OCI-LY1 (cell line): ENCODE data around the gene LAMA4.

Experiments
- H2AFZ ChIP-seq: fragments of 200-600 bp; sonication (generic), shearing (Covaris generic); 2 replicates; pipeline ENCODE4 v1.6.0; 2014; ENCODE audit warnings: antibody characterized with exemption, mild to moderate bottlenecking, low read length
- H3F3A ChIP-seq: fragments of 200-600 bp; sonication (generic), shearing (Covaris generic); 2 replicates; pipeline ENCODE4 v1.6.0; 2014; ENCODE audit warnings: mild to moderate bottlenecking, antibody characterized with exemption, low read length, moderate library complexity; ENCODE audit not compliant: insufficient read depth
- H3K27ac ChIP-seq: fragments of 200-600 bp; sonication (generic); 2 replicates; pipeline ENCODE4 v1.5.1; 2014; ENCODE audit warnings: low read length, mixed run types, mild to moderate bottlenecking, low read depth; ENCODE audit not compliant: poor library complexity, severe bottlenecking
- H3K27me3 ChIP-seq: fragments of 200-600 bp; sonication (generic); 2 replicates; pipeline ENCODE4 v1.6.0; 2014; ENCODE audit warnings: antibody characterized with exemption, mild to moderate bottlenecking, low read length, moderate library complexity; ENCODE audit not compliant: insufficient read depth
- H3K36me3 ChIP-seq: fragments of 200-600 bp; sonication (generic); 2 replicates; pipeline ENCODE4 v1.6.1; 2014; ENCODE audit warnings: mild to moderate bottlenecking, antibody characterized with exemption, low read length, moderate library complexity, mixed read lengths; ENCODE audit not compliant: insufficient read depth
- H3K4me1 ChIP-seq: fragments of 200-600 bp; sonication (generic); 2 replicates; pipeline ENCODE4 v1.5.1; 2014; ENCODE audit warnings: mild to moderate bottlenecking, low read length, moderate library complexity; ENCODE audit not compliant: insufficient read depth, severe bottlenecking
- H3K4me2 ChIP-seq: fragments of 200-600 bp; sonication (generic), shearing (Covaris generic); 2 replicates; pipeline ENCODE4 v1.6.1; 2014; ENCODE audit warnings: low read length
- H3K4me3 ChIP-seq: fragments of 200-600 bp; sonication (generic); 2 replicates; pipeline ENCODE4 v1.5.1; 2014; ENCODE audit warnings: low read length, low read depth, mild to moderate bottlenecking, mixed read lengths; ENCODE audit not compliant: poor library complexity, severe bottlenecking
- H3K79me2 ChIP-seq: fragments of 200-600 bp; shearing (Covaris generic); 2 replicates; pipeline ENCODE4 v1.6.1; 2016; ENCODE audit warnings: mixed run types, low read length, mixed read lengths; ENCODE audit not compliant: insufficient read depth
- H3K9ac ChIP-seq: fragments of 200-600 bp; sonication (generic), shearing (Covaris generic); 2 replicates; pipeline ENCODE4 v1.6.1; 2014; ENCODE audit warnings: mild to moderate bottlenecking, low read length, mixed read lengths
- H3K9me2 ChIP-seq: fragments of 200-600 bp; sonication (generic), shearing (Covaris generic); 2 replicates; pipeline ENCODE4 v1.6.1; 2014; ENCODE audit warnings: low read depth, mild to moderate bottlenecking, low read length, mixed read lengths
- H3K9me3 ChIP-seq: fragments of 200-600 bp; shearing (Covaris generic); 2 replicates; pipeline ENCODE4 v1.6.1; 2014; ENCODE audit warnings: low read length, mixed read lengths
- H4K20me1 ChIP-seq: fragments of 200-600 bp; sonication (generic), shearing (Covaris generic); 2 replicates; pipeline ENCODE4 v1.6.0; 2016; ENCODE audit warnings: mild to moderate bottlenecking, low read length; ENCODE audit not compliant: insufficient read depth
- EZH2 ChIP-seq: fragments of 200-600 bp; sonication (generic), shearing (Covaris generic); IDR thresholded peaks from 2 replicates; pipeline ENCODE4 v1.8.0; 2017; ENCODE audit warnings: borderline replicate concordance, mixed run types, mild to moderate bottlenecking, antibody characterized with exemption, low read length, moderate library complexity, mixed read lengths
- TF ChIP-seq, protein P1 (sequence below): fragments of 200-600 bp; sonication (generic), shearing (Covaris generic); IDR thresholded peaks from 2 replicates; pipeline ENCODE4 v1.5.1; 2017; ENCODE audit warnings: mild to moderate bottlenecking, antibody characterized with exemption, low read length, moderate library complexity, mixed read lengths

Gene LAMA4

DNA sequence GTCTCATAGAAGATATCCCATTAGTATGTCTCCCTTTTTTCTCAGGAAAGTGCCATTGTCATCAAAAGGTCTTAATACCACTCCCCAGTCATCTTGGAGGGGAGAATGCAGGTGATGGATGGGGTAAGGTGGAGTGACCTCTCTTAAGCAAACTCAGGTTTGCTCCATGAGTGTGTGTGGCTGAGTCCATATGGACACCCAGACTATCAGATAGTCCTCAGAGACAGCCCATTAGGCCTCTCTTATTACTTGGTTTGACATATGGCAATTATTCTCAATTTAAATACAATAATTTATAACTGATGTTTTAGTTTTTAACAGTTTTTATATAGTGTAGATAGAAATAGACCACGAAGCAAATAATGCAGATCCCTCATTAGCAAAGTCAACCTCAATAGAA is 23.2 kb downstream of the LAMA4 start:
- Histone ChIP-seq H3K4me2 (no peak overlapping the region), H4K20me1 (no peaks in the 10 kb centered on the region), H3K27ac (no peak overlapping the region), H3K36me3 (no peaks in the 10 kb centered on the region), H3K9me2 (no peaks in the 10 kb centered on the region), H3K9ac (no peak overlapping the region), H3K4me3 (no peak overlapping the region), H3K4me1 (no peaks in the 10 kb centered on the region), H3F3A (no peaks in the 10 kb centered on the region), H3K79me2 (no peaks in the 10 kb centered on the region), H2AFZ (no peak overlapping the region), H3K9me3 (no peaks in the 10 kb centered on the region), H3K27me3 (no peaks in the 10 kb centered on the region)
- TF ChIP-seq, protein P1, sequence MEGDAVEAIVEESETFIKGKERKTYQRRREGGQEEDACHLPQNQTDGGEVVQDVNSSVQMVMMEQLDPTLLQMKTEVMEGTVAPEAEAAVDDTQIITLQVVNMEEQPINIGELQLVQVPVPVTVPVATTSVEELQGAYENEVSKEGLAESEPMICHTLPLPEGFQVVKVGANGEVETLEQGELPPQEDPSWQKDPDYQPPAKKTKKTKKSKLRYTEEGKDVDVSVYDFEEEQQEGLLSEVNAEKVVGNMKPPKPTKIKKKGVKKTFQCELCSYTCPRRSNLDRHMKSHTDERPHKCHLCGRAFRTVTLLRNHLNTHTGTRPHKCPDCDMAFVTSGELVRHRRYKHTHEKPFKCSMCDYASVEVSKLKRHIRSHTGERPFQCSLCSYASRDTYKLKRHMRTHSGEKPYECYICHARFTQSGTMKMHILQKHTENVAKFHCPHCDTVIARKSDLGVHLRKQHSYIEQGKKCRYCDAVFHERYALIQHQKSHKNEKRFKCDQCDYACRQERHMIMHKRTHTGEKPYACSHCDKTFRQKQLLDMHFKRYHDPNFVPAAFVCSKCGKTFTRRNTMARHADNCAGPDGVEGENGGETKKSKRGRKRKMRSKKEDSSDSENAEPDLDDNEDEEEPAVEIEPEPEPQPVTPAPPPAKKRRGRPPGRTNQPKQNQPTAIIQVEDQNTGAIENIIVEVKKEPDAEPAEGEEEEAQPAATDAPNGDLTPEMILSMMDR = no peak

DNA sequence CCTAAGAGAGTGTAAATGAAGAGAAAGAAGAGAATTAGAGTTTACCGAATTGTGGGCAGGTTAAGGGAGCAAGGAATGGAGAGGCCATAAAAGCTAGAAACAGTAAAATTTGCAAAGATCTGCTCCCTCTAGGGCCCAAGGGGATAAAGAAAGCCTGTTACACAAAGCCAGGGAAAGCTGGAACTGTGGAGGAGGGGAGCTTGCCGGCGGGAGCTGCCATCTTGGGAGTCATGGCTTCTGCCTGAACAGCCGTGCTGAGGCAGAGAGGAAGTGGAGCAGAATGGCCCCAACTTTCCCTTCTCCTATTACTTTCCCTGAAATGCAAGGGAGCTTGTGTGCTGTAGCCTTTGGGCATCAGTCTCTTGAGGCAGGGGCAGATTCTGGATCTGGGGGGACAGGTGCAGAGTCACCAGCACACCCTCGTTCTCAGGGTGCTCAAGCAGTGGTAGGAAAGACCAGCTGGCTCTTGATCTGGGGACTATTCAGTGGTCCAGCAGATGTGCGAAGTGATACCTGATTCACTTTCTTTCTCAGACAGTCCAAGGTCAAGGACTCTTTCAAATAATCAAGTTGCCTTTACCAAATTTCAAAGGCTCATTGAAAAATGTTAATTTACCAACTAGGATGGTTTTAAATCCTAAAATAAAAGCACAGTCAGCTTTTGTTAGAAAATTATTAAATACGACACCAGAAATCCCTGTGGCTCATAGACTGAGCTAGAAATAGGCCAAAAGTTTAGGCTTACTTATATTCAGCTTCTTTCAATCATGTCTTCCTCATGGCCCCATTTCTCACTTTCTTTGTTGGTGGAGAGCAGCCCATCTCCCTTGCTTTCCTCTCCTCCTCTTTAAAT is 25.7 kb downstream of the LAMA4 start:
- Histone ChIP-seq H3K4me2 (no peak overlapping the region), H3F3A (no peaks in the 10 kb centered on the region), H3K79me2 (no peaks in the 10 kb centered on the region), H3K36me3 (no peaks in the 10 kb centered on the region), H3K4me1 (no peaks in the 10 kb centered on the region), H4K20me1 (no peaks in the 10 kb centered on the region), H3K9me2 (no peaks in the 10 kb centered on the region), H2AFZ (no peak overlapping the region), H3K4me3 (no peak overlapping the region), H3K9ac (no peak overlapping the region), H3K27ac (no peak overlapping the region), H3K9me3 (no peaks in the 10 kb centered on the region), H3K27me3 (no peaks in the 10 kb centered on the region)
- TF ChIP-seq EZH2 = no peak
- TF ChIP-seq, protein P1 = no peak

DNA sequence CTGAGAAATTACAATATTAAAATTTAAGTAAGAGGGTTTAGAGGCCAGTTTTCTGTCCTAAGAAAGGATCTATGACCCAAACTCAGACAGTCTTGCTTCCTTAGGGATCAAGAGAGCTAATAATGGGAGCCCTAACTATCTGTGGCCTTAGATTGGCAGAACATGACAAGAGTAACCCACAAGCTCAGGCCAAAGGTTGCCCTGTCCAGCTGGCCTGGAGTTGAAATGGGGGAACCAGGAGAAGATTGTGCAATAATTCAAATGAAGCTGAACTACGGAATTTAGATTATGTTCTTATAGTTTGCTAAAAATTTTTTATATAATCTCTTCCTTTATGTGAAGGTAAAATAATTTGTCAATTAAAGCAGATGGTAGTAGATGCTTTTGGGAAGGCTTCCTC is 26.4 kb downstream of the LAMA4 start:
- H3K9ac ChIP-seq = no peak overlapping the region
- no peak overlapping the region for H2AFZ ChIP-seq
- H3K9me3 ChIP-seq = no peaks in the 10 kb centered on the region
- no peaks in the 10 kb centered on the region for H3K9me2 ChIP-seq
- no peaks in the 10 kb centered on the region for H3K4me1 ChIP-seq
- TF ChIP-seq EZH2 = no peak
- TF ChIP-seq, protein P1 = no peak
- H3K27ac ChIP-seq = no peak overlapping the region
- no peaks in the 10 kb centered on the region for H3K36me3 ChIP-seq
- H3K27me3 ChIP-seq = no peaks in the 10 kb centered on the region
- no peaks in the 10 kb centered on the region for H4K20me1 ChIP-seq
- H3F3A ChIP-seq = no peaks in the 10 kb centered on the region
- no peaks in the 10 kb centered on the region for H3K79me2 ChIP-seq
- no peak overlapping the region for H3K4me3 ChIP-seq
- H3K4me2 ChIP-seq = no peak overlapping the region
